ENCODE results near the gene CMTM4.
"Not testable (repeated sequence)": the region's sequence is repeated elsewhere in the genome, so short reads cannot be mapped to it uniquely, and the experiment has no call there.

CMTM4 gene

GRCh38 chr16:66641387-66641786 is 55.2 kb downstream of the CMTM4 start:
- no peak for DNase-seq (ENCODE audit: low spot score)

- DNase-seq (ENCODE audit: low spot score), result no peak
These were observed 55.7 kb downstream of the CMTM4 start for GRCh38 chr16:66640724-66641314.

DNA sequence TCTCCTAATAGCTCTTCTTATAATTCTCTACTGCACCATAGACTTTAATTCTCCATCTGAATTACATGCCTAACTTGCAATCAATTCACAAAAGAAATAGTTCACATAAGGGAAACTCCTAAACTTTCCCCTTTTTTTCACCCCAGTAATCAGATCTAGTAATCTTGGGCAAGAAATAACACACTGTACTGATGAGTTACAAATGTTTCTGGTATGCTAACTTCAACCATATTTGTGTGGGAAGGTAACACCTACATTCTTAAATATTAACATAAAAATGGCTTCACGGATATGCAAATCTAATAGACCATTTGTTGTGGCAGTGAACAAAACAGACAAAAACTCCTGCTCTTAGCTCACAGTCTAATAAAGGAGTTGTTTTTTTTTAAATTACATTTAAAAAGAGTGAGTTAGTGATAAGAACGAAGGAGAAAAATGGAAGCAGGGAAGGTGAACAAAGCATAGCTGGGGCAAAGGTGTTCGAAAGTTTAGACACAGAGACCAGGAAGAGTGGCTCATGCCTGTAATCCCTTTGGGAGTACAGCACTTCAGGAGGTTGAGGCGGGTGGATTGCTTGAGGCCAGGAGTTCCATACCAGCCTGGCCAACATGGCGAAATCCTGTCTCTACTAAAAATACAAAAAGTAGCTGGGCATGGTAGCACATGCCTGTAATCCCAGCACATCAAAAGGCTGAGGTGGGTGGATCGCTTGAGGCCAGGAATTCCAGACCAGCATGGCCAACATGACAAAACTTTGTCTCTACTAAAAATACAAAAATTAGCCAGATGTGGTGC is 57.3 kb downstream of the CMTM4 start:
- peak; percentile 44 for DNase-seq (ENCODE audit: low spot score)

DNA sequence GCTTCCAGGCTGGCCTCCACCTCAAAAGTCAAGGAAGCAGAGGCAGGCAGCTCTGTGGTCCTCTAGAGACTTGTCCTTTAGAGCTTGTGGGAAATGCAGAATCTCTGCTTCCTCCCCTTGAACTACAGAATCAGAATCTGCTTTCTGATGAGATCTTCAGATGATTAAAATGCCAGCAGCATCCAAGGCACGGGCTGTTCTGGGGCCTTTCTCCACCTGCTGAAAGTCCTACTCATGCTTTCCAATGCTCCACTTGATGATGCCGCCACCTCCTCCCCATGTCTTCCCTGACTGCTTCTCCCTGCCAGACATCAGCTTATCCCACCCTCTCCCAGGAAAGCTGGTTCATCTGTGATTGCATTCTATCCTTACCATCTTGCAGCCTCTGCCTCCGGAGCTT is 58.7 kb downstream of the CMTM4 start:
- no peak for DNase-seq (ENCODE audit: low spot score)

DNA sequence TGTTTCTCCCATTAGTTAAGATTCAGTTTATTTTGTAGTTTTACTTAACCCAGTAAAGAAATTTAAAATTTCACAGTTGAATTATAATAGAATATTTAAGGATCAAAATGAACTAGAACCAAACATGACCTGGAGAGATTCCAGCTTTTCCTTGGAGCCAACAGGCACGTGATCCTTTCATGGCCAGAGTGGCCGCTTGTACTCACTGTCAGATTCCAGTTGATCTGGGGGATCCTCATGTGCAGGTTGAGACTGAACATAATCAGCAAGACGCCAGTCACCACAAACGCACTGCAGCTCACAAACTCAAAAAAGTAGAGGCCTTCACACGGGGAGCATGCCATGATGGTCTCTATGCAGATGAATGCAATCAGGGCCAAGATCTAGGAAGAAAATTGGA is 60.3 kb downstream of the CMTM4 start:
- no peak for DNase-seq (ENCODE audit: low spot score)

DNA sequence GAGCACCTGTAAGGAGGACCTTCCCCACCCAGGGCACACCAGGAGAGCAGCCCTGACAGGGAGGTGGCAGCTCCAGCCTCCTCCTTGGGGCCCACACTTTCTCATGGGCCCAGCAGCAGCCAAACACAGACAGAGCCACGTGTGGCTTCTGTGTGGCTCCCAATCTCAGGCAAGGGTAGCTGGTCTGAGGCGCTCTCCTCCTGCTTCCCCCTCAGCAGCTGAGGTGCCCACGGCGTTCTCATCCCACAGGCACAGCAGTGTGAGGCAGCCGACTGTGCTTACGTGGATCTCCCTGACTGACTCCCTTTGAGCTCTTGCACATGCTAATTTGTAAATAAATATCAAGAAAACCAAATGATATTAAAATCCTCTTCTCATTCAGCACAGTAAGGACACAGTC is 61.1 kb downstream of the CMTM4 start:
- no peak for DNase-seq (ENCODE audit: low spot score)

GRCh38 chr16:66634527-66635196 is 61.9 kb downstream of the CMTM4 start:
- DNase-seq (ENCODE audit: low spot score), result no peak

GRCh38 chr16:66631558-66631957 is 65.0 kb downstream of the CMTM4 start:
- not testable (repeated sequence) for DNase-seq (ENCODE audit: low spot score)

DNA sequence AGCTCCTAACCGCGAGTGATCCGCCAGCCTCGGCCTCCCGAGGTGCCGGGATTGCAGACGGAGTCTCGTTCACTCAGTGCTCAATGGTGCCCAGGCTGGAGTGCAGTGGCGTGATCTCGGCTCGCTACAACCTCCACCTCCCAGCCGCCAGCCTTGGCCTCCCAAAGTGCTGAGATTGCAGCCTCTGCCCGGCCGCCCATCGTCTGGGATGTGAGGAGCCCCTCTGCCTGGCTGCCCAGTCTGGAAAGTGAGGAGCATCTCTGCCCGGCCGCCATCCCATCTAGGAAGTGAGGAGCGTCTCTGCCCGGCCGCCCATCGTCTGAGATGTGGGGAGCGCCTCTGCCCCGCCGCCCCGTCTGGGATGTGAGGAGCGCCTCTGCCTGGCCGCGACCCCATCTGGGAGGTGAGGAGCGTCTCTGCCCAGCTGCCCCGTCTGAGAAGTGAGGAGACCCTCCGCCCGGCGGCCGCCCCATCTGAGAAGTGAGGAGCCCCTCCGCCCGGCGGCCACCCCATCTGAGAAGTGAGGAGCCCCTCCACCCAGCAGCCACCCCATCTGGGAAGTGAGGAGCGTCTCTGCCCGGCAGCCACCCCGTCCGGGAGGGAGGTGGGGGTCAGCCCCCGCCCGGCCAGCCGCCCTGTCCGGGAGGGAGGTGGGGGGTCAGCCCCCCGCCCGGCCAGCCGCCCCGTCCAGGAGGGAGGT is 65.8 kb downstream of the CMTM4 start:
- not testable (repeated sequence) for DNase-seq (ENCODE audit: low spot score)

- no peak for DNase-seq (ENCODE audit: low spot score)
These were observed 66.7 kb downstream of the CMTM4 start for GRCh38 chr16:66629856-66630255.

GRCh38 chr16:66627611-66628378 is 68.7 kb downstream of the CMTM4 start:
- DNase-seq (ENCODE audit: low spot score), result not testable (repeated sequence)

GRCh38 chr16:66623755-66624154 is 72.8 kb downstream of the CMTM4 start:
- DNase-seq (ENCODE audit: low spot score), result no peak

GRCh38 chr16:66622863-66623262 is 73.7 kb downstream of the CMTM4 start:
- no peak for DNase-seq (ENCODE audit: low spot score)

- no peak for DNase-seq (ENCODE audit: low spot score)
These were observed 74.6 kb downstream of the CMTM4 start for GRCh38 chr16:66621973-66622372.

- no peak for DNase-seq (ENCODE audit: low spot score)
These were observed 76.1 kb downstream of the CMTM4 start for GRCh38 chr16:66620429-66620795.

DNA sequence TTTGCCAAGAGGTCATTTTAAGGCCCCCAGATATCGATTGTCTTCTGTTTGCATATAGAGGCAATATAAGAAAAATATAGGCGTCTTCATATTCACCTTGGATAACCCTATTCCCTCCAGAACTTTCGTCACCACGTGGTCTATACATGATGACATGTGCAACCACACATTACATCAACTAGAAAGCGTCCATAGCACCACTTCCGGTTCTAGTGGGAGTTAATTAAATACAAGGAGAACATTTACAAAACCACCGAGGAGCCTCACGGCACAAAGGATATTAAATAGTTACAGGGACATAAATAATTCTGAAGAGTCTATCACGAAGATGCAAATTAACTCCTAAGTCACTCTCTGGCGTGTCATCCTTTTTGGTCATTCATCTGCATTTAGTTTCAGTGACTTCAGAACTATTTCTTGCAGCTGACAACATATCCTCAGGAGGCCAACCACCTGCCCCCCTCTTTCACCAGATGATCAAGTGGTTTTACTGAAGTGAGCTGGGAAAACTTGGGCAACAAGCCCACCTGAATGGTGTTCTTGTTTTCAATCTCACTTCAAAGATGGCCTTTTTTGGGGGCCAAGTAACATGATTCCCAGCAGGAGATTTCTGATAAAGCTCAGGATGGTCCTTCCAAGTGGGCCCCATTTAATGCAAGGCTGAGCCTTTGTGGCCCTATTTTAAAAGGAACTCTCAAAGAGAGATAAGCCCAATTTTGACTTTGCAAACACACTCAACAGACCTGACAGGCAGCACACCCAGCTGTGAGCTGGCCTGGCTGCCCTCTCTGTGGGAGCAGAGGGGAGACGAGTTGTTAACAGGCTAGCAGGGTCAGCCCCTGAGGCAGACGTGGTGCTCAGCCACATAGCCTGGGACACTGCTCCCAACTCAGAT is 76.8 kb downstream of the CMTM4 start:
- DNase-seq (ENCODE audit: low spot score), result peak; percentile 79

- peak; percentile 97 for DNase-seq (ENCODE audit: low spot score)
These were observed 77.8 kb downstream of the CMTM4 start for GRCh38 chr16:66618588-66619375.

- DNase-seq (ENCODE audit: low spot score), result no peak
These were observed 78.8 kb downstream of the CMTM4 start for GRCh38 chr16:66617728-66618127.

DNA sequence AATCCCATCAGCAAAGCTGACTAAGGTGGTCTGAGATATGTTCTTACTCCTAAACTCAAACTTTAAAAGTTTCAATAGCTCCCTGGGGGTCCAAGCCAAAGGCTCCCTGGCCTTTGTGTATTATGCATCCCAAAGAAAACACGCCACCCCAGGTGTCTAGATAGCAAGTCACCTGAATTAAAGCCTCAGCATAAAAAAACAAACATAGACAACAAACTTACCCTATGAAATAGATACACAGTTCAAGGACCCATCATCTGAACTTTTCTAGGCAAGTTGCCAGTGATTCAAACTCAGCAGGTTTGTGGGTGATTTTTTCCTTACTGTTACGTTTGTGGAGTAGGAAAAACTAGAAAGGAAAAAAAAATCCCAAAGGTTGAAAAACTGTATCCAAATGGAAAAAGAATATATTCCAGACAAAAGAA is 79.5 kb downstream of the CMTM4 start:
- no peak for DNase-seq (ENCODE audit: low spot score)

DNA sequence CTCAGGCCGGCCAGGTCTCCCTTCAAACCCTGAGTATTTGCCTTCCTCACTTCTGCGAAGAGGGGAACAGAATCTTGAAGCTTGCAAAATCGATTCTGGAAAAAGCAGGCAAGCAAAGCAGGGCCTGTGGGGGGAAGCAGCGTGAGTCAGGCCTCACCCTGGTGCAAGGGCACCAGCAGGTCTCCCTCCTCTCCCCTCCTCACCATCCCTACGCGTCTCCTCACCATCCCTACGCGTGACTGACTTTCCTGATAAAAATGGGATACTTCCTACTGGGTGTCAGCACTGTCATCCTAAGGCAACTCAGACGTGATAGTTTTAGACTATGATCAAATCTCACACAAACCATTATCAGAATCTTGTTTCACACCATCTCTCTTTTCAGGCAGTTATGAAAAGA is 80.0 kb downstream of the CMTM4 start:
- no peak for DNase-seq (ENCODE audit: low spot score)

Data from kidney tubule cell (primary cell).